BE2C (cell line): ENCODE results near the gene UAP1.

Source experiments
- DNase-seq: peaks from one replicate; pipeline ENCODE4 v3.0.0-alpha.2; 2020
- H3K27me3 ChIP-seq: fragments of 250-450 bp; sonication (Bioruptor Pico); 2 replicates; pipeline ENCODE4 v1.5.1; 2020; ENCODE audit warnings: mild to moderate bottlenecking
- H3K36me3 ChIP-seq: fragments of 250-450 bp; sonication (Bioruptor Pico); 2 replicates; pipeline ENCODE4 v1.5.1; 2020; ENCODE audit warnings: mild to moderate bottlenecking
- H3K4me1 ChIP-seq: fragments of 250-450 bp; sonication (Bioruptor Pico); 2 replicates; pipeline ENCODE4 v1.5.1; 2020
- H3K4me3 ChIP-seq: 2 replicates; pipeline ENCODE4 v1.5.1; 2011; ENCODE audit warnings: low read depth, low read length
- H3K9me3 ChIP-seq: fragments of 250-450 bp; sonication (Bioruptor Pico); 2 replicates; pipeline ENCODE4 v1.5.1; 2020
- CTCF ChIP-seq: IDR thresholded peaks from 2 replicates; pipeline ENCODE4 v1.5.1; 2012; ENCODE audit warnings: mild to moderate bottlenecking, low read depth, low read length

The UAP1 gene

GRCh38 chr1:162537216-162537615 is 24.3 kb upstream of the UAP1 start:
- Histone ChIP-seq H3K4me3 (no peak overlapping the region), H3K9me3 (no peaks in the 10 kb centered on the region), H3K4me1 (no peaks in the 10 kb centered on the region), H3K36me3 (no peaks in the 10 kb centered on the region), H3K27me3 (no peaks in the 10 kb centered on the region)
- no peak for TF ChIP-seq CTCF
- DNase-seq: no peak

DNA sequence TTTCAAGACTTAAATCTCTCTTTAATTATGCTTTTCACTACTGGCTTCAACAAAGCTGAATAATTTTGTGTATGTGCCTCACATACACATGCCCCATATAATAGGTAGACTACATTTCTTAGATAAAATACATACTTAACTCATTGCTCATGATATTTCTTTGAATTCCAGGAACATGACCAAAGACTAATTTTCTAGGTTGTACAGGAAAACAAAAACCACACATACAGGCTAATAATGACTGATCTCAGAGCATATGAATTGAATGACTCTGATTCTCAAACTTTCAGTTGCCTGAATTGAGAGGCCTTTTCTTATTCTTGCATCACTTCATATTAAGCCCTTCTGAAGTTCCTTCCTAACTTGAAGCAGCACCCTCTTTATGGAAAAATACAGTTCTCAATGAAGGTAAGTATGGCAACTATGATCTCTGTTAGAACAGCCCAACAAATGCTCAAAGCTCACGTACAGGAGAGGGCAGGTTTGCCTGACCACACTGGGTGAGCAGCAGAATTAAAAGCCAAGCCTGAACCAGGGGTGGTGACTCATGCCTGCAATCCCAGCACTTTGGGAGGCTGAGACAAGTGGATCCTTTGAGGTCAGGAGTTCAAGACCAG is 22.6 kb upstream of the UAP1 start:
- no peak for DNase-seq
- Histone ChIP-seq H3K36me3 (no peaks in the 10 kb centered on the region), H3K9me3 (0 out of 2 replicates have a peak, but pooled peaks cover 2% of the 10 kb centered on the region), H3K4me3 (no peak overlapping the region), H3K27me3 (no peaks in the 10 kb centered on the region), H3K4me1 (no peaks in the 10 kb centered on the region)
- TF ChIP-seq CTCF: no peak

- no peaks in the 10 kb centered on the region for H3K27me3 ChIP-seq
- DNase-seq: no peak
- H3K36me3 ChIP-seq: no peaks in the 10 kb centered on the region
- H3K4me3 ChIP-seq: no peak overlapping the region
- H3K4me1 ChIP-seq: no peaks in the 10 kb centered on the region
- no peak for TF ChIP-seq CTCF
- H3K9me3 ChIP-seq: 0 out of 2 replicates have a peak, but pooled peaks cover 2% of the 10 kb centered on the region
Observed at GRCh38 chr1:162541619-162542141, 19.8 kb upstream of the UAP1 start.

GRCh38 chr1:162543228-162543627 is 18.3 kb upstream of the UAP1 start:
- no peaks in the 10 kb centered on the region for H3K36me3 ChIP-seq
- DNase-seq: no peak
- no peaks in the 10 kb centered on the region for H3K4me1 ChIP-seq
- TF ChIP-seq CTCF: no peak
- H3K27me3 ChIP-seq: no peaks in the 10 kb centered on the region
- H3K4me3 ChIP-seq: no peak overlapping the region
- 0 out of 2 replicates have a peak, but pooled peaks cover 2% of the 10 kb centered on the region for H3K9me3 ChIP-seq

DNA sequence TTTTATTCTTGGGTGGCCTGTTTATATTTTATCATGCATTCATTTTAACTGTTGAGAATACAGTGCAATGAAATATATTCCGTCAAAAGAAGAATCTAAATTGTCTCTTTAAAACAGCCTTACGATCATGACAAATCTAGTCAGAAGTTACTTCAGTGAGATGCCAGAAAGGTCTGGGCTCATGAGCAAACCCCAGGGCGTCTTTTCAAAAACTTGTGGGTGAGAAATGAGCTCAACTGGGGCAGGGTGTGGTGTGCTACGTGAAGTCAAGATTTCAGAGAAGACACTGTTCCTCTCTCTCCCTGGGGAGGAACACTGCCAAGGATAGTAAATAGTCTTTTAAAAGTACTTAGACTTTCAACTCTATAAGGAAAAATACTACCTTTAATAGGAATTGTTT is 13.4 kb upstream of the UAP1 start:
- no peak for TF ChIP-seq CTCF
- H3K9me3 ChIP-seq: 0 out of 2 replicates have a peak, but pooled peaks cover 2% of the 10 kb centered on the region
- no peaks in the 10 kb centered on the region for H3K4me1 ChIP-seq
- DNase-seq: no peak
- H3K36me3 ChIP-seq: no peaks in the 10 kb centered on the region
- H3K27me3 ChIP-seq: no peaks in the 10 kb centered on the region
- H3K4me3 ChIP-seq: no peak overlapping the region

DNA sequence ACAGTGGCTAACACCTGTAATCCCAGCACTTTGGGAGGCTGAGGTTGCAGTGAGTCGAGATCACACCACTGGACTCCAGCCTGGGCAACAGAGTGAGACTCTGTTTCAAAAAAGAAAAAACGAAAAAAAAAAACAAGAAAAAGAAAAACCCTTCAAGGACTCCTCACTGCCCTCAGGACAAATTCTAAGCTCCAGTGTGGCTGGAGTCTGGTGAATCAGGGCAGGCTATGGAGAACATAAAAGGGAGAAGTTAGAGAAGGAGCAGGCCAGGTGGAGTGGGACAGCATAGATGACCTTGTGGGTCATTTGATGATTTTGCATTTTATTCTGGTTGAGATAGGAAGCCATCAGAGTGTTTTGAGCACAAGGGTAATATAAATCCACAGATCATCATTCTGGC is 12.5 kb upstream of the UAP1 start:
- no peak for TF ChIP-seq CTCF

More for the DNA sequence above, 12.5 kb upstream of the UAP1 start:
- no peak overlapping the region for H3K4me3 ChIP-seq
- H3K9me3 ChIP-seq: no peaks in the 10 kb centered on the region
- no peaks in the 10 kb centered on the region for H3K4me1 ChIP-seq
- no peaks in the 10 kb centered on the region for H3K36me3 ChIP-seq
- no peak for DNase-seq
- no peaks in the 10 kb centered on the region for H3K27me3 ChIP-seq
